GM19099 (cell line): ENCODE data around the gene CEP120.

Experiments used
- POLR2A ChIP-seq: IDR thresholded peaks from 3 replicates; pipeline ENCODE4 v1.6.1; 2011; ENCODE audit warnings: low read depth; ENCODE audit not compliant: insufficient read length; ENCODE audit errors: extremely low read depth

The CEP120 gene

DNA sequence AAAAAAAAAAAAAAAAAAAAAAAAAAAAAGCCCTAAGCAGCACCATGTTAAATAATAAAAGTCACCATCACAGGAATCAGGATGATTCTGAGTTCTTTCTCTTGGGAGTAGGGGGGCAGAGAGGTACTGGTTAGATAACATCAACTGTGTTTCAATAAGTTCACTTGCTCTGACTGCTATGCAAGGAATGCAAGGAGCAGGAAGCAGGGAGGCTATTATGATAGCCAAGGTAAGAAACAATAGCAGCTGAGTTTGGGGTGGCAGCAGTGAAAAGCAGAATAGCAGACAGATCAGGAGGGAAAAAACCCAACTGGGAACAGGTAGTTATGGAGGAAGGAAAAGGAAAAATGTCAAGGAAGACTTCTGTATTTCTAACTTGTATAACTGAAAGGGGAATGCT, 8.2 kb downstream of the CEP120 start:
- no peak for TF ChIP-seq POLR2A

DNA sequence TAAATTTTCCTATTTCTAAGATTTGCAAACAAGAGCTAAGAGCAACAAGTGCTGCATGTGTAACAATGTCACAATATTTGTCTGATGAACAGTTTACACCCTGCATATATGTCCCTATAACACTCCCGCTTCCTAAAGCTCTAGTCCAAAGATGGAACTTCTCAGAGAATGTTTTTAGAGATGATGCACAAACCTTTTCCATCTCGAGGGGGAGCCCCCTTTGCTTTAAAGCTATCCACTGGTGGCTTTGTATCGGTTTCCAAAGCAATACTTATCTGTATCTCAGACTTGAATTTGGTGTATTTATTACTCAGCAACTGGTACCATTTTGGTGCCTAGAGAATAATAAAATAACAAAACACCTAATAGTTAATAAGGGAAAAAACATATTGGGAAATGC, 11.0 kb downstream of the CEP120 start:
- TF ChIP-seq POLR2A, result no peak

DNA sequence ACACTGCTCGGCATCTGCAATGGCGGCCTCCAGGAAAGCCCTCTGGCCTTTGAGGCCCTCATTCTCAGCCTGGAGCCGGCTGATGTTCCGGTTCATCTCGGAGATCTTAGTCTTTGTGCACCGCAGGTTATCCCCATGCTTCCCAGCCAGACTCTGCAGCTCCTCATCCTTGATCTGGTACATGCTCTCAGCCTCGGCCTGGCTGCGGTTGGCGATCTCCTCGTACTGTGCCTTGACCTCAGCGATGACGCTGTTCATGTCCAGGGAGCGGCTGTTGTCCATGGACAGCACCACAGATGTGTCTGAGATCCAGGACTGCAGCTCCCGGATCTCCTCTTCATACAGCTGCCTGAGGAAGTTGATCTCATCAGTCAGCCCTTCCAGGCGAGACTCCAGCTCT, 21.9 kb downstream of the CEP120 start:
- TF ChIP-seq POLR2A, result no peak

DNA sequence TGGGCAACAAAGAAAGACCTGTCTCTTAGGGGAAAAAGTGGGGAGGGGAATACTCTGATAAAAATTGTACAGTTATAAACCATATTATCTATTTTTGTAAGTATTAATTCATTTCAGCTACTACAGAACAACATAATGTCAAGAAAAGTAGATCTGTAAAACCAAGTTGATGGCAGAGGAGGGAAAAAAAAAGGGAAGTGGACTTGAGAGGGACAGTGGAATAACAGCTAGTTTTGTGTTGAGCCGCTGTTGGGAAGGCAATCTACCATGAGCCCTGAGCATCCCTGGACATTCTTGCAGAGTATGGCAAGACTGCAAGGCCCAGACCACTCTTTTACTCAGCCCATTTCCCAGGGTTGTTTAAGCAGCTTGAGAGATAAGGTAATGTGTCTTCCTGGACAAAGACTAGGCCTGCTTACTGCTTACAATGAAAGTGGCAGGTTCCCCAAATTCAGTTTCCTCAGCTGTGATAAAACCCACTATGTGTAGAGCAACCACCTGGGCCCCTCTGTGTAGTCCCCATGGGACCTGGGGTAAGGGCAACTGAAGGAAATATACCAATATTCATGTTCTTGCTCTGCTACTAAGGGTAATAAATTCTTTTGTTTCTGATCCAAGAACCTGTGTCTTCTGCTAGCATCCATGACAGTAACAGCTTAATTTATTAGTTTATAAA, 25.0 kb downstream of the CEP120 start:
- no peak for TF ChIP-seq POLR2A

DNA sequence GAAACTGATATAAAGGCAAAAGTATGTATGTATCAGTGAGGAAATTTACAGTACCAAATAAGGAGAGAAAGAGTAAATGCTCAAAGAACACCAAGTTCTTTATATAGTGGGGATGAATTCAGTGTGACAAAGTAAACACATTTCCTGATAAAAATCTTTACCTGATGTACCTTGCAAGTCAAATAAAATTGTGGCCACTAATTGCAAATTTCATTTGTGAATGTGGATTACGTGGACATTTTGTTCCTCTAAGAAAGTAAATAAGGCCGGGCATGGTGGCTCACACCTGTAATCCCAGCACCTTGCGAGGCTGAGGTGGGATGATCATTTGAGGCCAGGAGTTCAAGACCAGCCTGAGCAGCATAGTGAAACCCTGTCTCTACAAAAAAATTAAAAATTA, 25.7 kb downstream of the CEP120 start:
- no peak for TF ChIP-seq POLR2A

DNA sequence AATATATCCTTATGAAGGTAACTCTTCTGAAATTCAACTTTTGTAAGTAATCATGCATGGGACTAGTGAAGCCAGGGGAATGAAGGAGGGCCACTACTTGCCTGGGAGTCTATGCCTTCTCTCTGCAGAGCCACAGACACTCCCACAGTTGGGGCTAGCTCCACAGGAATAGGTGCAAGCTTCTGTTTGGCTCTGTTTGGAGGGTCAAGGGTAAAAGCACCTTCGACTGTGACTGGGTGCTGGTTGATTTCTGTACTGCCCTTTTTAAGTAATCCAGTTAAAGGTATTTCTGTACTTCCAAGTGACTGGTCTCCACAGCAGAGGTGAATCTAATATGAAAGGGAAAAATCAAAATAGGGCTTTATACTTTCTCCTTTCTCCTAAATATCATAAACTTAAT, 32.2 kb downstream of the CEP120 start:
- no peak for TF ChIP-seq POLR2A

DNA sequence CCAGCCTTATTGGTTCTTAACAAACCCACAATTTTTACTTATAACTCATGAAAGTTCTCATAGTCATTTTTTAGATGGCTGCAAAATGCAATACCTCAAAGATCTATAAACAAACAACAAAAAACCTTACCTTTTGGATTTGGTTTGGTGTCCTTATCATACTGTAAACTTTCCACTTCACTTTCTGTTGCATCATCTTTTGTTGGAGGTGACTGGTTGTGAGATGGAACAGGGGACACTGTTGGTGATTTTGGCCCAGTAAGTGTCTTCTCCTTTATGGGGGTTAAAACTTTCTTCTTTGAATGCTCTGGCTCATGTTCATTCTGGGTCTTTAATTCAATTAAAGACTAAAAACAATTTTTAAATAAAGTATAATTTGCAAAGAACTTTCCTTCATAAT, 33.4 kb downstream of the CEP120 start:
- no peak for TF ChIP-seq POLR2A

DNA sequence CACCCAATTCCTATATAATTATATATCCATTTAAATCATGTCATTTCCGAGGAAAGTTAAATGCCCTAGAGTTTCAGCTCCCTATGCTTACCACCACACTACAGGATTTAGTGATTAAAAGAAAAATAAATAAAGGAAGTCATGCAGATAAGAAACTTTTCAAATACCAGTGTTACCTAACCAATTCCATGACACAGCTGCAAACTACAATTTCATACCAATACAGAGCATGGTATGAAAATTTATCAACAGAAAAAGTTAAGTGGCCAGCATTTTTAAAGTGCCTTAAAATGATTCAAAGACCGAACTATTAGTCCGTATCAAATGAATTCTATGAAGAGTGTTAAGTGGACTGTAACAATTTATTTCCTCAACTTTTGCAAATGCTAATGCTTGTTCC, 35.9 kb downstream of the CEP120 start:
- TF ChIP-seq POLR2A, result no peak

DNA sequence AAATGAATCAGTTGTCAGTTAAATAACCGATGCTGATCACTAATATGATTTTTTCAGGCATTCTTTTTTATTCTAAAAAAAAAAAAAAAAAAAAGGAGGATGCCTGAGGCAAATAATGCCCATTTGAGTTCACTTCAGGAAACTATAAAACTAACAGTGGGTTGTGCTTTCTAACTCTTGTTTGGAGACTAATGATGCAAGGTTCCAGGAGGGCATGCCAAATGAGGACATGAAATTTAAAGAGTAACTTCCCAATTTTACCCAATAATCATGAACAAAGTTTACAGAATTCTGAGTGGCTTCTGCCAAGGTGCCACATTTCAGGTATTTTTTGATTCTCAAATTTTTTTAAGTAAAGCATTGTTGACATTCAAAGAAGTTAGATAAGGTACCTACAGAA, 41.0 kb downstream of the CEP120 start:
- TF ChIP-seq POLR2A, result no peak

DNA sequence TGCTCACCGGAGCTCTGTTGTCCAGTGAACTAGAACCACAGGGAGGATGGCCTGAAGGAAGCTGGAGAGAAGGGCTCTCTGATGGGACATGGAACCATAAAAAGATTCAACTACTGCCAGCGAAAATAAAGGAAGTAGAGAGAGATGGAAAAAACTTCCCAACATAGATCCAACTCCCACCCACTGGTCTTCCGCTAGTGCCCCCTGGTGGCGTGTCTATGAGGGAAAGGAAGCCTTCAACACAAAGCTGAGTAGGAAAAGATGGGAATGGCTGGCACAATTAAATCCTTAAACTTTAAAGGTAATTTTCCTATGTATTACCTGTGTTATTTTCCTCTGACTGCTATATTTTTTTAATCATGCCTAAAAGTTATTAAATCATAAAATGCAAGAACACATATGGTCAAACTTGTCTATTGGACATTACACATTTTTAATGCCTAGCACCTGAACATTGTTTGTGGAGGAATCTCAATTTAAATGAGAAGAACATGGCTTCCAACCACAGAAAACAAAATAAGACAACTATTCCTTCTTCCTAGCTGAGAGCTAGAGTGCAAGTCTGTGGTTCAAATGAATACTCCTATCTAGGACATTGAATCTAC, 51.5 kb downstream of the CEP120 start:
- TF ChIP-seq POLR2A, result no peak

DNA sequence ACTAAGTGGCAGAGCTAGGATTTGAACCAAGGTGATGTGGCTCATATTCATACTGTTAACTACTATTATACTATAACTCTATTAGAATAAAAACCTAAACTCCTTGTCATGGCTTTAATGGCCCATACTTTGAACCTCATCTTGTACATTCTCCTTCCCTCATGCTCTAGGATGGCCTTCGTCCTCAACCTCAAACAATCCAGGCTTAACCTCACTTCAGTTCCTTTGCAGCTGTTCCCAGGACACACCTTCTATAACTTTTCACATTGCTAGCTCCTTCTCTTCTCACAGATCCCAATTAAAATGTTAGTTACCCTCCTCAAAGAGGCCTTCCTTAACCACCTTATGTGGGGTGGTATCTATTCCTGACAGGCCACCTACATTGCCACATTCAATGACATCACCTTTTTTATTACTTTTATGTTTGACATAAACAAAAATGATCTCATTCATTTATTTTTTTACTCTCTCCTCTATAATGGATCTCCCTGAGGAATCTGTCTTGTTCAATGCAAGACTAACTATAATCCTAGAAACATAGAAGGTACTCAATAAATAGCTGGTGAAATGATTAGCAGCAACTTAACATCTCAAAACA, 53.7 kb downstream of the CEP120 start:
- no peak for TF ChIP-seq POLR2A

DNA sequence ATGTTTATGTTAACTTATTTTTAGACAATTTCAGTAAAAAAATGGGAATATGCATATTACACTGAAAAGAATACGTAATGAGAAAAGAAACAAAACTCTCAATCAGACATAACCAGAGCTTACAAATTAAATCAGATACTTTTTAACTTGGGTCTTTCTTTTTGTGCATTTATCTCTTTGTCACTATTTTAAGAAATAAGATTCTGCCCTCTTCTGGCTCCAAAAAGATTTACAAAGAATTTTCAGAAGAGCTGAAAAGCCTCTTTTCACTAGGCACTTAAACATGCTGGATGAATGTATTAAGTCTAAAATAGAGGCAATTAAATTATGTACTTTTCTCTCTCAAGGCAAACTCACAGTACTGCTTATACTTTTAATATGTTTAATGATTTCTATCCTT, 55.5 kb downstream of the CEP120 start:
- TF ChIP-seq POLR2A, result no peak

DNA sequence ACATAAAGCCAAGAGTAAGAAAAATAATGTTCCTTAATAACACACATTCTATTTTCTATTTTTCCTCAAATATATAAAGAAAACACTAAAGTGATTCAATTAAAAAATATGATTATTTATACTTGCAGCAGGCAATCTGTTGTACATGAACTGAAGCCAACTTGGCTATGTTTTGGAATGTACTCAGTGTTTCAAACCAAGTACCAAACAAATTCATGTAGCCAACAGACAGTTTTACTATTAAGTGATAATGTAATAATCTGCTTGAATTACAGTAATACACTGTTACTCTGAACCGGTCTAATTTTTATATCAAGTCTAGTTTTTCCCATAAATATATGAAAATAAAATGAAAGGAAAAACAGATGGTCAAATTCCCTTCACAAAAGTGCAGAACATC, 58.0 kb downstream of the CEP120 start:
- TF ChIP-seq POLR2A, result no peak

DNA sequence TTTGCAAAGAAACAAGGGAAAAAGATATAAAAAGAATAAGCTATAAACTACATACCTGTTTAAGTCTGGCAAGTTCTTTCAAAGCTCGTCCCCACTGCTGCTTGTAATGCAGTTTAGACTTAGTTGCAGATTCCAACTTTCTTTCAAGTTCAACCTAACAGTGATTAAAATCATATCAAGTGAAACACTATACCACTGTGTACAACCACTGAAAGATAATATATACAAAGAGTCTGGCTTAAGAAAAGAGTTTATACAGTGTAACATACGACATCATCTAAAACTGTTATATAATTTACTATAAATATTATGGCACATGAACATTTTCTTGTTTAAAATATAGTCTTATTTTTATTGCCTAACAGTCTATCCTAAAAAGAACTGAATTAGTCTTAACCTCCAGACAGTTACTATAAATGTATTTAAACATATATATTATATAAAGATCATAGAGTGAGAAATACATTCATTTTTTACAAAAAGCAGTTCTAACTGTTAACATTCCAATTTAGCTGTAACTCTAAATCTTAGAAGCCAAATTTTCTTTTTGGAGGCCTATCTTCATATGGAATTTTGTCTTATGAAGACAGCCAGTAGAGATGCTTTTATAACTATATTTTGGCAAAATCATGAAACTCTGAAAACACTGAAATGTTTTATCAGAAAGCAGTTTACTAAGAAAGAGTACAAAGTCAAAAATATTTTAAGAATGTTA, 58.6 kb downstream of the CEP120 start:
- TF ChIP-seq POLR2A, result no peak

DNA sequence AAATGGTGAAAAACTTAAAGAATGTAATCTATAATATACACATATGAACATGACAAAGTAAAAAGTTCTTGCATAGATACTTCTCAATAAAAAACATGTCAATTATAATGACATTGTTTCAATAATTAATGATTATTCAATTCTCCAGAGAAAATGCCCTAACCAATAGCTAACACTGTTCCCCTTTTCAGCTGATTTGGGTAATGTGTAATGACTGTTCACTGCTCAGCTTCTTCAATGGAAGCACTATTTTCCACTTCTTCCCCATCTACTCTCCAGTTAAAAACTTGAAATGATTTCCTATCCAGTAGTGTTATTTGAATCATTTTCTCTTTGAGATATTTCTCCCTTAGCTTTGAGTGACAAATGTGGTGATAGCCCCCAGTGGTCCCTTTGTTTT, 62.3 kb downstream of the CEP120 start:
- TF ChIP-seq POLR2A, result no peak

DNA sequence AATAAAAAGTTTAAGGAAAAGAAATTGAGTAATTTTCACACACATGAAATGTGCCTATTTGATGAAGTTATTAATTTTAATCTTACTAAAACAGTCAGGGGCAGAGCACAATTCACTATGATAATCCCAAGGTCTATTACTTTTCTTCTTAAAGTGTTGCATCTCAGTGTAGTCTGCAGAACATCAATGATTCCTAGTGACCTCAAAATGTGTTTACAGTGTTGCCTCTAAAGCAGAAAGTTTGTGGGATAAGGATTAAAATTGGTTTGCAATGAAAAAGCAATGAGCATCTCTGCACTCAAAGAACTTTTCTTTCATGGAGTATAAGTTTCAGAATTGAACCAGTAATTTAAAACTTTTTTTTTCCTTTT, 63.0 kb downstream of the CEP120 start:
- TF ChIP-seq POLR2A, result no peak

DNA sequence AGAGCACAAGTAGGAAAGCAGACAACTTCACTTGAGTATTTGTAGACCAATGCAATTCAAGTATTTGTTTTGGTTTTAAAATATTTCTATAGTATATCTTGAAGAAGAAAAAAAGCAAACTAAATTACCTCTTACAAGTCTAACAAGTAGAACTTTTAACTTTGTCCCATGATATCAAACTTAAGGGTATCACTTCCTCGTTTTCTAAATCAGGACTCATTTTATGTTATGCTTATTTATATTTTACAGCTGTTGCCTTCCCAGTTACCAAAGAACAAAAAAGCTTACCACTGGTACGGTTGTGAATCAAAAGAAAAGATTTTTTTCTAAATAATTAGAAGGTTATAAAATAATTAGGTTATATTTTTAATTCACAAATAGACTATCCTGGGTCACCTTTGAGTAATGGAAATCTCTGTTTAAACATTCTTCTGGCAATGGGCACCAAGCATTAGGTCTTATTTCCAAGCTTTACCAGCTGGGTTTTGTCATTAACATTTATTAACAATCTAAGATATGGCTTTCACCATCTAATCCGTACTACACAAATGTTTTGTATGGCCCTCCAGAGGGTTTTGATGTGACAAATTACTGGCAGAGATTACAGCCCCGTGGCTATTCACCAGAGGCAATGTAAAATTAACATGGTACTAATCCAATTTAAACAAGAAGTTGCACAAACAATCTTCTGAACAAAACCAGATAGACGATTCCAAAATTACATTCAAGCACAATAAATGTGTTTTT, 63.6 kb downstream of the CEP120 start:
- no peak for TF ChIP-seq POLR2A
